GM18861 (cell line): ENCODE measurements around the gene RPGRIP1L.

ENCODE experiments used
- ATAC-seq: cut with Tn5 transposase; IDR thresholded peaks from one replicate; pipeline ENCODE4 v1.9.1; 2021; ENCODE audit not compliant: unreplicated experiment

The RPGRIP1L gene

DNA sequence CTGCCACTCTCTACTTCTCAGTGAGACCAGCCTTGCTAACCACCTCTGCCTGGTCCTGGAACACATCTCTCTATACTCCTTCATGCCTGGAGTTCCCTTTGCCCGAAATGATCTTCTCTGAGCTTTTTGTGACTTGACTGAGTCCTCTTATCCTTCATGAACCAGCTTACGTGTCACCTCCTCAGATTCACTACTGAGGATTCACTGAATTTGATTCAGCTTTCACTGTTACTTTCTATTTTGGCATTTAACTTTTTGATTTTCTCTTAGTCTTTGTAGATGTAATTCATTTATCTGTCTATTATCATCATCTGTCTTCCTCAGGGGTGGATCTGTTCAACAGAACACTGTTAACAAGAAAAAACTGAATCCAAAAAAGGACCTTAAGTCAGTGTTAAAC, 95.6 kb downstream of the RPGRIP1L start:
- no peak for ATAC-seq

DNA sequence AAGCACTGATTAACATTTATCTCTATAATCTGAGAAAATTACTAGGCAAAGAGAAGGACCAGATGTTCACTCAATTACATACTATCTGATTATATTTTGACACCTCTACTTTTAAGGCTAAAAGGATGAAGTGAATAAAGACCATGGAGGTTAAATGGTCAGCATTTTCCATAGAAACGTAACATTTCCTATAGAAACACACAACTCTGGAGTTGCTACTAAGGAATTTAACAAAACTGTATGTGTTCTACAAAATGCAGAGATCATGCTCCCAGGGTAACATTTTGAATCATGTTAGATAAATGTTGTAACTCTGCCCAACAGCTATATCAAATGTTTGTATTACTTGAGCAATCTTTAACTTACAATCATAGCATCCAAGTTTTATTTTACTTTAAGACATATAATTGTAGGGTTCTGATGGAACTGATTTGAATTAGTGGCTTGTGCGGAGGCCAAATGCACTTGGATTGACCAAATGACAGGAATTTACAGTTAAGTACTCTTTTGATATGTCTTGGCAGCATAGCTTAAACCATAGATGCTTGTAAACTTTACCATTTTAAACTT, 97.7 kb downstream of the RPGRIP1L start:
- no peak for ATAC-seq

DNA sequence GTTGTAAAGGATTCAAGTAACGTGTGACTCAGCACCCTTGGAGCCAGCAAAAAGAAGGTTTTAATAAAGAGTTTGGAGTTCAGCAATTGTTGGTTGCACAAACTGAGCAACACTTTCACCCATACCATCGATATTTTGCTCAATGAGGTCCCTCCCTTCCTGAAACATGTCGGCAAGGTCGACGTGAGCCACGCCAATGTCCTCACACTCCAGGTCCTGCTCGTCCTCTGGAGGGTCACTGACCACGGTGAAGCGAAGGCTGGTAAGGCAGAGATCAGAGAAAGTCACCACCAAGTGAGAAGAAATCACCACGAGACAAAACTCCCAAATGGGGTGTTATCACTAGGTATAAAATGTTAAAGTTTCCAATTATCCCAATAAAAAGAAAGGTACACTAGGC, 98.3 kb downstream of the RPGRIP1L start:
- ATAC-seq, result no peak

DNA sequence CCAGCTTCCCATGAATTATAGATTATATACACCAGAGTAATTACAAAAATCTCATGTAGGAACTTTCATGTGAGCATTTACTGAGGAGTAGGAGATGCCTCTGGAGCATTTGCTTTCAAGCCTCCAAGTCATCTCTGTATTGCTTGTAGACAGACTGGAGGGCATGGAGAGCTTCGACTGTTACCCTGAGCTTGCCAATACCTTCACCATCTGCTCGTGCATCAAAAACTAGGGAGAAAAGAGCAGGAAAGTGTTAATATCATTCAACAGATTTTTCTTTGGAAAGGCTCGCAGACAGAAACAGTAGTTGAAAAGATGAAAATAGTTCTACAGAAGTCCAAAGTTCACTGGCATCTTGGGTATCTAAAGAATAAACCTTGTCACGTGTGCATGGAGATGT, 101.7 kb downstream of the RPGRIP1L start:
- no peak for ATAC-seq

DNA sequence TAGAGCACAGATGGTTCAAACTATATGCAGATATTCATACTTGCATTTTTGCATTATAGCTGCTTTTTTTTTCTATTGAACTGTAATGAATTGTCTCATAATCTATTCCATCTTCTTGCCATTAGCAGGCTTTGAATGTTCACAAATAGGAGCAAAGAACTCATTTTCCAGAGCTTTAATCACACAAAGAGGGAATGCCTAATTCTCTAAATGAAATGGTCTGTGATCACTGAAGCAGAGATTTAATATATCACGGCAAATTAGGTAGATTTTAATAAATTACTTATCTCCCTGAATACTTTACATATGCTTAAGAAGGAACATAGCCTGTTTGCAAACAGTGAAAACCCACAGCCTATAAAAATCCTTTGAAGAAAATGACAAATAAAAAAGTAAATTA, 103.0 kb downstream of the RPGRIP1L start:
- ATAC-seq, result no peak

DNA sequence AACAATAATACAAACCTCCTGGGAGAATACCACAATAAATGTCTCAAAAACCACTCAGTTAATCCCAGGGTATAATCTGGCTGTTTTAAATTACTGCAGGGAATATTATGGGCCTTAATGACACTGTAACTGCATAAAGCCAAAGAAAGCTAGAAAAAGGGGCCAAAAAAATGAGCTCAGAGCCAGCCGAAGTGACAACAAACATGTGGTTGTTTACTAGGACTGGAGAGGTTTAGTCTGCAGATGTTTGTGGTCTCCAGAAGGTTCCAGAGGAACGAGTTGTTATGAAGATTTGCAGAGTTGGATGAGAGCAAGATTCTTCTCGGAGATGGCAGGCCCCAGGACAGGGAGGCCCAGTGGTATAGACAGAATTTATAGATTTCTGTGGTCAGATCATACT, 103.5 kb downstream of the RPGRIP1L start:
- ATAC-seq, result no peak

DNA sequence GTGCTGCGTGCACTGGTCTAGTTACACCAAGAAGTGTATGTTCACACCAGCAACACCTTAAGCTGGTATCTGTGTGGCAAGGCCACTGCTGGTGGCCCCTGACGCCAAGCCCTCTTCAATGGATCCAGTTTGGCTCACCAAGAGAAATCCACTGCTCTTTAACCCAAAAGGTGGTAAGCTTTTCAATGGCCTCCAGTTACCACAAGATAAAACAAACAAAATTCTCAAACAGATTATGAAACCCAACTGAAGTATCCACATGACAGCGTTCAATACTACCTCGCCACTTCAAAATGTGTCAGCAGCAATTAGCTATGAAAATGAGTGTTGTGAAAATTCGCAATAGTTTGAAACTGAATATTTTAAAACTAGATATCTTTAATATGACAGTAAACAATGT, 104.1 kb downstream of the RPGRIP1L start:
- ATAC-seq, result no peak

DNA sequence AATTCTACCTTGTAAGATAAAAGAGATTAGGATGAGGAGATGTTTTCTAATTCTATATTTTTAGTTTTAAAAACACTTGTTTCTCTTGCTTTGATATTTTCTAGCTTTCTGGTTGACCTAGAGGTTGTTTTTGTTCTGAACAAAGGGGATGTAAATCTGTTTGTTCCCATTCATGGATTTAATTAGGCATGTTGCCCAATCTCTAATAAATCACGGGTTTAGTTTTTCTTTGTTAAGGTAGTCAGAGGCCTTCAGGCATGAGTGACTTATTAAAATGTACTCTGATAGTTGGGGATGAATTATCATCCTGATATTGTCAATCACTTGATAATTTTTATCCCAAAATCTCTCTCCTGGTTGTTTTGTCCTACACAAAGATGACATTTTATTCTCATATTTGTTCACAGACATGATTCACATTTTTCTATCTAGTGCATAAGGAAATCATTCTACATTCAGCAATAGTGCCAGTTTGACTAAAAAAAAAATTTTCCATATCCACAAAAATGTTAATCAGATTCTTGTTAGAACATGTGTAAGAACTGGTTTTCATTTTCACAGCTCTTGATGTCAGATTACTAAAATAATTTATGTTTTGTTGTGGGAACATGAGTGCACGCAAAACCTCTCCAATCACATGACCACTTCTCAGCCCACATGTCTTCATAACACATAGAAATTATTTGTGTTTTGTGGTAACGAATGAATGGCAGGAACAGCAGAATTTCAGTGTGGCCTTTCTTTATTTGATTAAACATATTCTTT, 105.0 kb downstream of the RPGRIP1L start:
- ATAC-seq, result no peak

DNA sequence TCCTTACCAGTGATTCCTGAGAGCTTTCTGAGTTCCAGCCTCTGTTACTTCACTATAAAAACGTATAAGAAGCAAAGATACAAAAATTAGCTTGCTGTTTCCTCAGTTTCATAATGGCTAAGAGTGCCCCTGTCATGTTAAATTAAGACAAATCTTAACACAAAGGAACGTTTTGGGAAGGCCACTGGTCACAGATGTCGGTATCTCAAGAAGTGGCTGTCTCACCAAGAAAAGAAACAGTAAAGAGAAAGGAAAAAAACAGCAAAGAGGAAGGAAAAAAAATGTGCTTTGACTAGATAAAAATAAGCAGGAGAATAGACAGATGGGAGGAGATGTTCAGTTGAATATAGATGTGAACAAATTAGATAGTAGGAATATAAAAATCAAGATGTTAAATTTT, 105.9 kb downstream of the RPGRIP1L start:
- ATAC-seq, result no peak

DNA sequence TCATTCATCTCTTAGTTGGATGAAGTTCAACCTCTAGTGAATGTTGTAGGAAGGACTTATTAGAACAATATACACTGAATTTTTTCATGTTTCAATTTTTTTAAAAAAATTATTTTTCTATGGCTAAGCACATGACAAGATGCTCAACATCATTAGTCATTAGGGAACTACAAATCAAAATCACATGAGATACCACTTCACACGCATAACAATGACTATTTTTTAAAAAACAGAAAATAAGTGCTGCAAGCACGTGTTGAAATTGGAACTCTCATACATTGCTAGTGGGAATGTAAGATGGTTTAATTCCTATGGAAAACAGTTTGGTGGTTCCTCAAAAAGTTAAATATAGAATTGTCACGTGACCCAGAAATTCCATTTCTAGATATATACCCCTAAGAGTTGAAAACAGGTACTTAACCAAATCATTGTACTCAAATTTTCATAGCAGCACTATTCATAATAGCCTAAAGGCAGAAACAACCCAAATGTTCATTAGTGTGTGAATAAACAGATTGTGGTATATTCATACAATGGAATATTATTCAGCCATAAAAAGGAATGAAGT, 115.5 kb downstream of the RPGRIP1L start:
- no peak for ATAC-seq

DNA sequence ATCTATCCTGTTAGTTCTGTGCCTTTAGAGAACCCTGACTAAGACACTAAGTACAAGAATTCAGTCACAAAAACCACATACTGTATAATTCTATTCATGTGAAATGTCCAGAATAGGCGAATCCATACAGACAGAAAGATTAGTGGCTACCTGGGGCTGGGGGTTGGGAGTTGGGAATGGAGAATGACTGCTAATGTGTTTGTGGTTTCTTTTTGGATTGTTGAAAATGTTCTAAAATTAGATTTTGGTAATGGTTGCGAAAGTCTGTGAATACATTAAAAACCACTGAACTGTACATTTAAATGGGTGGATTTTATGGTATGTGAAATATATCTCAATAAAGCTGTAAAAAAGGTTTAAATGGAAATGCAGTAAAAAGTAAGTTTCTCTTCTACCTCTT, 120.3 kb downstream of the RPGRIP1L start:
- no peak for ATAC-seq

DNA sequence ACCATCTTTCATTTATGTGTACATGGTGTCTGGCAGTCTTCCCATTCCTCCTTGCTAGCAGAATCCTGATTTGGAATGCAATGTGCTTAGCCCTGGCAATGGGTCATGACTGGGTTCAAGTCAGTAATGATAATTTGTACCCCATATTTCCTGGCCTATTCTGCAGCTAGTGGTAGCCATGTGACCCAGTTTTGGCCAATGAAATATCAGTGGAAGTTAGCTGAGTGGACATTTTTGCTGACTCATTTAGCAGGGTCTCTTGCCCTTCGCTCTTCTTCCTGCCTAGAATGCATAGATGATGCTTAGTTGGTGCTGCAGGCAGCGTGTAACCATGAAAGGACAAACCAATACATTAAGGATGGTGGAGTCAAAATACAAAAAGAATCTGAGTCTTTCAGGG, 121.9 kb downstream of the RPGRIP1L start:
- no peak for ATAC-seq

DNA sequence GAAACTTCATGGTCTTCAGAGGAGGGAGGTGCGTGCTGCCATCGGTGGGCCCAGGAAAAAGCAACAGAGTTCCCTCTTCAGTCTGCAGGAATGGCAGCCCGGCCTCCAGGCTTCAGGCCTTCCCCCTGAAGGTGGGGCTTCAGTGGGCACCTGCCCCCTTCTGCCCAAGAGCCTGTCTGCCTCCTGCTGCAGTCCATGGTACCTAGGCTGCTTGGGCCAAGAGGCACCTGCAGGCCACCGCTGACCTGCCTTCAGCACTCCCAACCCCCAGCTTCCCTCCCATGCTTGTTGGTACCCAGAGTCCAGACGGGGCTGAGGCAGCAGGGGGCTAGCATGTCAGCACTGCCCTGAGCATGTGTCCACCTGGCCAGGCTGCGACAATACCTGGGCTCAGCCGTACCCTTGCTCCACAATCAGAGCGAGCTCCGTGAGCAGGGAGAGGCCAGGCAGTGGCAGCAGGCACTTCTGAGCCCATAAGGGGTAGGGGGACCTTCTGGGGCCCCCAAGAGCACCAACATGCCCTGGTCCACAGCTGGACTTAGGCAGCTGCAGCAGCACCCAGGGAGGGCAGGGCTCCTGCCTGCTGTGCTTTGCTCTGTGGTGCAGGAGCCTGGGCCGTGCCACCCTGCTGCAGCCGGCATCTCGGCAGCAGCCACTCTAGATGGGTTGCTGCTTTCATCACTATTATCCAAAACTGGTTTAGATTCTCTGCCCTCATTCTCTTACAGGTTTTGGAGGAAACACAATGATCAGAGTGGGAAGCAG, 123.4 kb downstream of the RPGRIP1L start:
- no peak for ATAC-seq

DNA sequence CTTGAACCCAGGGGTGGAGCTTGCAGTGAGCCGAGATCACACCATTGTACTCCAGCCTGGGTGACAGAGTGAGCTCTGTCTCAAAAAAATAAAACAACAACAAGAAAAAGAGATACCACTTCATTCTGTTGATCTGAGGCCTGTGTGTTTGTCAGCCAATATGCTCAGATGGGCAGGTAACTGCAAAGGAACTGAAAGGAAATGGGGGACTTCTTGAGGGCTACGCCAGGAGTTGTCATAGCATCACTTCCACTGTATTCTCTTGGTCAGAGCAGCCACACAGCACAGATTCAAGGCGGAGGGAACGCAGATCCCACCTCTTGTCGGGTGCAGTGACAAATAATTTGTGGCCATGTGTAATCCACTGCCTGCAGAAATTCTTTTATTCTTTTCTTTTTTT, 126.8 kb downstream of the RPGRIP1L start:
- no peak for ATAC-seq

DNA sequence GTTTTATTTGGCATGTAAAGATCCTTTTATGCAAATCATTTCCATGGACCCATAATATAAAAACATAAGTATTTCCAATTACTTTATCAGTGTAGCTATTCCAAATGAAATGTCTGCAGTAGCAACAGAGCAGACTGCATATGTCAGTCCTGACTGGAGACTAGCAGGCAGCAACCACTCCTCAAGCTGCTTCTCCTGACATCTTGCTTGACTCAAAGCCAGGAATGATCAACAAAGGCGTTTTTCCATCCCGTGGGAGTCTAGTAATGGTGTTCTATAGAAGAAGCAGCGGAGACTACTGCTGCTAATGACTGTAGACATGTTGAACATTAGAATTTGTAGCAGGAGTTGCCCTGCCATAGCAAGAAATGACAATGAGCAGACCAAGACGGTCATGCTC, 127.4 kb downstream of the RPGRIP1L start:
- ATAC-seq, result no peak

DNA sequence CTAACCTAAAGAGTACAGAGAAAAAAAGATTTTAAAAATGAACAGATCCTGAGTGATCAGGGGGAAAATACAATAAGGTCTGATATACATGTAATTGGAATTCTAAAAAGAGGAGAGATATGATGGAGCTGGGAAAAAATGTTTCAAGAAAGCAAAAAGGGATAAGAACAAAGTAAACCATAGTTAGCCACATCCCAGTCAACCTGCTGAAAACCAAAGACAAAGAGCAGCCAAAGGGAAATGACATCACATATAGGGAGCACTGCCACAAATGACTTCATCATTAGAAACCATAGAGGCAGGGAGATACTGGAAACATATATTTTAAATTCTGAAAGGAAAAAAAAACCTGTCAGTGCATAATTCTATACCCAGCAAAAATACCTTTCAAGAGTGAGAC, 131.9 kb downstream of the RPGRIP1L start:
- no peak for ATAC-seq

DNA sequence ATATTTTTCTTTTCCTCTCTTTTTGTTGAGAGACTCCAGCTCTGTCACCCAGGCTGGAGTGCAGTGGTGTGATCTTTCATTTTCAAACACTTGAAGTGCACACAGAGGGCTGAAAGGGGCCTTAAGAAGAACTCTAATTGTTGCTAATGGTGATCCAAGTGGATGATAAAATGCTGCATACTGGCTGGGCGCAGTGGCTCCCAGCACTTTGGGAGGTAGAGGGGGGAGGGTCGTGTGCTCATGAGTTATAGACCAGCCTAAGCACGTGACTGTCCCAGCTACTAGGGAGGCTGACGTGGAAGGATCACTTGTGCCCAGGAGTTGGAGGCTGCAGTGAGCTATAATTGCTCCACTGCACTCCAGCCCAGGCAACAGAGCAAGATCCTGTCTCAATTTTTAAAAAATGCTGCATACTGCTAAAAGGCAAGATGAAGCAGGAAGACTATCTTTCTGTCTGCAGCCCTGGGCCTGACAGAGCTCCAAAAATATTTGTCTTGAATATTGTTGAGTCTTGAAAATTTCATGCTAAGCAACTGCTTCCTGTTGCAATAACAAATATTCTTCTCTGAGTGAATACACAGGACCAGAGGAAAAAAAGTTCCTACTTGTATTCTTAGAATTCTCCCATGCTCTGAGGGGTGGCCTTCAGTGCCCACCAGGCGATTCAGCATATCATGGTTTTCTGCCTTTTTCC, 137.0 kb downstream of the RPGRIP1L start:
- ATAC-seq, result no peak

DNA sequence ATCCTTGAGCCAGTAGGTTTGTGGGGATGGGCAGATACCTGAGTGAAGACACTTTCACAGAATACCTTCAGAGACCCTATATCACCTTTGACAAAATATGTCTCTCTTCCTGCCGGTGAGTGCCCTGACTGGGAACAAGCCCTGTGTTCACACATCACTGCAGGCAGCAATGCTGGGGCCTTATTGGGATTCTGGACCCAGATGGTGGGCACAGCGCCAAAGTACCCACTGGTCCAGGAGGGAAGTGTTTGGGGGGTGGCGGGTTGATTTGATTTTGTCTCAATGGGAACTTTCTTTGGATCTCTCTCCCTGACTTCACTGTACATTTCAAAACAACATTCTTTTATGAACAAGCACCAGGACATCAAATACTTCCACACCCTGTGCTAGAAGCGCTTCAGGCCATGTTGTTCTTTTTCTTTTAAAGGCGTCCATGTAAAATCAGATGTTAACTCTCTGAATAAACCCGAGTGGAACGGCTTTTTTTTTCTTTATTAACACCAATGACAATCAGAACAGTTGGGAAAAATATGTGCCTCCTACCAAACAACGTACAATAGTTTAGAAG, 138.3 kb downstream of the RPGRIP1L start:
- ATAC-seq, result no peak

DNA sequence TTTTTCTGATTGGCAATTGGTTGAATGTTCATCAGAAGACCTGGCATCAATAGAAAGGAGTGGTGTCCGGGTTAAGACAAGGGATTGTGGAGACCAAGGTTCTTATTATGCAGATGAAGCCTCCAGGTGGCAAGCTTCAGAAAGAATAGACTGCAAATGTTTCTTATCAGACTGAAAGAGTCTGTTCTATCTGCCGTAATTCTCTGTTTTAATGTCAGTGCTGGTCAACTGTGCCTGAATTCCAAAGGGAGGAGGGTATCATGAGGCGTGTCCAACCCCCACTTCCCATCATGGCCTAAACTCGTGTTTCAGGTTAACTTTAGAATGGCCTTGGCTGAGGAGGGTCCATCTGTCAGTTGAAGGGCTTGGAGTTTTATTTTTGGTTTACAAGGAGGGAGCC, 140.2 kb downstream of the RPGRIP1L start:
- no peak for ATAC-seq

DNA sequence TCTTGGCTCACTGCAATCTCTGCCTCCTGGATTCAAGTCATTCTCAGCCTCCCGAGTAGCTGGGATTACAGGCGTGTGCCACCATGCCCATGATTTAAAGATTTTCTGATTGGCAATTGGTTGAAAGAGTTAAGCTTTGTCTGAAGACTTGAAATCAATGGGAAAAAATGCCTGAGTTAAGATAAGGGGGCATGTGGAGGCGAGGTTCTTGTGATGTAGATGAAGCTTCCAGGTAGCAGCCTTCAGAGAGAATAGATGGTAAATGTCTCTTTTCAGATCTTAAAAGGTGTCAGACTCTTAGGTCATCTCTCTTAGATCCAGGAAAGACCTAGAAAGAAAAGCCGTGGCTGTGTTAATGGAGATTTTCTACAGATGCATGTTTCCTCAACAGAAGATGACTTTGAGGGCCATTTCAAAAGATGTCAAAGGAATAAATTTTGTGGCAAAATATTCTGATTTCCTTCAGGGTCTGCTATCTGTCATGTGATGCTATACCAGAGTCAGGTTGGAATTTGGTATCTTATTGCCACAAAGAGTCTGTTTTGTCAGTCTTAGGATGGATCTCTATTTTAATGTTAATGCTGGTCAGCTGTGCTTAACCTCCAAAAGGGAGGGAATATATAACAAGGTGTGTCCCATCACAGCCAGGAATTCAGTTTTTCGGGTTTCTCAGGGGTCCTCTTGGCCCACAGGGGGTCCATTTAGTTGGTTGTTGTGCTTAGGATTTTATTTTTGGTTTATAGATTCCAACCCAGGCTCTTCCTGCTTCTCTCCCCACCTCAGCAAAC, 142.4 kb downstream of the RPGRIP1L start:
- ATAC-seq, result no peak
